RPMI8226 (cell line): Measurements from ENCODE around the gene METTL24.

Experiments
- DNase-seq: peaks from one replicate; pipeline ENCODE4 v3.0.0-alpha.2; 2015

The METTL24 gene

GRCh38 chr6:110357664-110358552 lies at the start of gene METTL24:
Gene METTL24 (minus strand): TSS chr6:110358349. CDS start chr6:110358272, 77 bp downstream.
- DNase-seq = no peak

DNA sequence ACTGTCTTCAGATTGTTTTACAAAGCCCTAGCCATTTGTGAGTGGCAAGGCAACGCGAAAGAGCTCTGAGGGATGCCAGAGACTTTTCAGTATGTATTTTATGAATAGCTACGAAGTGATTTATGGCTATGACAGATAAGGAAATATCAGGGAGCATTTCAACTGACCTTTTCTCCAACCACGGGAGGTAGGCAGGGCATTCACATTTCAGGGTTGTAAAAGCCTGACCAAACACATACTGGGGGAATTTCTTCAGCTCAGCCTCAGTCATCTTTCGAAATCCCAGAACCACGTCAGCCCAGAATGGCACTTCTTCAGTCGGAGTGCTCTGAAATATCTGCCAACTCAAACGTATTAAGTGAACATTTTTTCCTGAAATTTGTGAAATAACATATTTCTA lies 46.5 kb upstream of the METTL24 start:
- DNase-seq = no peak

- no peak for DNase-seq
Observed at GRCh38 chr6:110401585-110402176, 43.5 kb upstream of the METTL24 start.

- DNase-seq = no peak
Observed at GRCh38 chr6:110400208-110400607, 42.1 kb upstream of the METTL24 start.

DNA sequence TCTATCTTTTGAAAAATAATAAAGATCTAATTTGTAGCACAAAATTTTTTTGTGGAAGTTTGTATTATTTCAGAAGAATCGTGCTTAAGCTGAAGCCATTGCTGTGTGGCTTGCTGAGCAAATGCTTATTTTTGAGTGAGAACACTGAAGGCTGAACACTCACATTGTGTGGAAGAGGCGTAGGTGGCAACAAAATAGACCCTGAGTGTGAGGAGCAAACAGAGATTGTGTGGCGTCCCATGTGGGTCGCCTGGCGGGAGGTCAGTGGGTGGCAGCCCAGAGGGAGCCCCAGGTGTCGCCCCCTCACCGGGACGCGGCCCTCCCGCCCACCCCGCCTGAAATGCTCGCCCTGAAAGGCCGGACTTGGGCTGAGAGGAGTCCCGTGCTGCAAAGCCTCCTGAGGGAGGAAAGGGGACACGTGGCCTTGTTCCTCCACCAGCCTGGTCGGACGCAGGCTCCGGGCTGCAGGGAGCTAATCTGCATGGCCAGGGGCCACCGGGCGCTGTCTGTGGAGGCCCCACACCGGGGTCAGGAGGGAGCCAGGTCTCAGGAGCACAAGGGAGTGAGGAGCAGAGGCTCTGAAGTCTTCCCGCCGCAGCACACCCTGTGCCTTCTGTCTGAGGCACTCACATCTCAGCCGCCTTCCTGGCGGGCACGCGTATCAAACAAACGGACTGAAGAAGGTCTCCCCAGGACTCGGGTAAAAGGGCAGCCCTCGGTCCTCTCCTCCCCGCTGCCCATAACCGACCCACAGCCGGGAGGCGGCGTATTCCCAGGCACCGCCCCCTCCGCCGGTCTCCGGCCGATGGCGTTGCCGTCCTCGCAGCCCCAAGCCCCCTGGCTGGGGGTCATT lies 41.3 kb upstream of the METTL24 start:
- DNase-seq = no peak

GRCh38 chr6:110398778-110399177 lies 40.6 kb upstream of the METTL24 start:
- DNase-seq = no peak

- no peak for DNase-seq
Observed at GRCh38 chr6:110395221-110395620, 37.1 kb upstream of the METTL24 start.

- DNase-seq = no peak
Observed at GRCh38 chr6:110394409-110394808, 36.3 kb upstream of the METTL24 start.

GRCh38 chr6:110392727-110393126 lies 34.6 kb upstream of the METTL24 start:
- no peak for DNase-seq

GRCh38 chr6:110390404-110390803 lies 32.3 kb upstream of the METTL24 start:
- DNase-seq = no peak

- no peak for DNase-seq
Observed at GRCh38 chr6:110389689-110390382, 31.7 kb upstream of the METTL24 start.

DNA sequence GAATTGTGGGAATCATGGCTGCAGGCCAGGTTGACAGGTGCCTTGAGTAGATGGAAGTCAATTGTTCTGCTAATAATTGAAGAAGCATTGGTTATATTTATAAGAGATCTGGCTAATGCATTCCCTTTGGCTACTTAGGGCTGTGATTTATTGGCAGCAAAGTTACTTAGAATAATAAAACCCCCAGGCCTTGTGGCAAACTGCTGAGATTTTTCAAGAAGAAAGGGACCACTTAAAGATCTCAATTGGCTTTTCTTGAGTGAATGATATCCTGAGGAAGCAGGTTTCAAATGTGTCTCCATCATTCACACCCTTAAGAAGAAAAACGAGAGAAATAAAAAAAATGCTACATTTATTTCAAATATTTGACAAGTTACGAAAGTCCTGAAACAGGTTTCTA lies 29.8 kb upstream of the METTL24 start:
- no peak for DNase-seq

GRCh38 chr6:110385458-110385863 lies 27.3 kb upstream of the METTL24 start:
- no peak for DNase-seq

GRCh38 chr6:110378552-110378951 lies 20.4 kb upstream of the METTL24 start:
- DNase-seq = no peak

GRCh38 chr6:110369066-110369465 lies 10.9 kb upstream of the METTL24 start:
- no peak for DNase-seq

GRCh38 chr6:110368284-110368683 lies 10.1 kb upstream of the METTL24 start:
- DNase-seq = no peak

DNA sequence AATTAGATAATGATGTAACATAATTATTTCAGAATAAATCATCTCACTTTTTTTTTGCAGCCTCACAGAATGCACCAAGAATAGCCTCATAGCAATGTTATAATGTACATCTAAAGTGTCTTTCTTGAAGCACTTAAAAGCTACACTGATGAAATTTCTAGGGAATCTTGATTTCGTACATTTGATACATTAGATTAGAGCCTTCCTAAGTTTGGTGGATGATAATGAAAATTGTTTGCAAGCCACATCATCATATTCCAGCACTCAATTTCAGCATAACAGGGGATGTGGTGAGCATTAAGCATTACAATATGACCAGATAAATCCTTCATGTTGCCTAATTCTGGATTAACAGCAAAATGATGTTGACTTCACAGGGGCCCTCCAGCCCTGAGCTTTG lies 9.7 kb upstream of the METTL24 start:
- no peak for DNase-seq

DNA sequence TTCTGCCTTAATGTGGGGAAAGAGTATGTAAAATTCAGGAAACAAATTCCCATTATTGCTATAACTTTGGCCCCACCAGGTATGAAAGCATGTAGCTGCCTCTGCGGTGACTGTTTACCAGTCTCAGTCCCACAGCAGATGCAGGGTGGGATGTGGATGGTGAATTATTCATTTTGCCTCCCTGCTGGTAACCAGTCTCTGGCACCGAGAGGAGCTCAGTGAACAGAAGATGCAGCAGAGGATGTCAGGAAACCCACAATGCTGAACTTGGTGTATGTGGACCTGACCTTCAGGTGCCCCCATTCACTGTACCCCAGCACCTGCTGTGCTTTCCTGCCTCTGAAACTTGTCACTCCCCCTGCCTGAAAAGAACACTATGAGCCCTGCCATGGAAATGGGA lies 8.8 kb upstream of the METTL24 start:
- no peak for DNase-seq

DNA sequence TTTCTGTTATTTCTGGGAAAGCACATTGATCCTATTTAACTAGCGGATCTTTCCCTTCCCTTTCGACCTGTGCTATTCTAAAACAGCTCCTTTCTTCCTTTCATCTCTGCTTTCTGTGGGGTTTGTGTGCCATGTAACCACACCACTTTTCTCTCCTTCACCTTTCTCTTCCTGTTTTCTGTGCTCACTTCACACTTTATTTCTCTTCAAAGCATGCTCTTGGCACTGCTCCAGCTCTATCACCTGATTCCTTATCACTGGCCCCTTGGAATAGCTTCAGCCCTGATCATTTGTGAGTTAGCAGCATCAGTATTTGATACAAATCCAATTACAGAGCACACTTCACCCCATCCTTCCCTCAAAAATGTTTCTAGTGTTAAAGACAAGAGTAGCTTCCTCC lies 8.1 kb upstream of the METTL24 start:
- DNase-seq = no peak

DNA sequence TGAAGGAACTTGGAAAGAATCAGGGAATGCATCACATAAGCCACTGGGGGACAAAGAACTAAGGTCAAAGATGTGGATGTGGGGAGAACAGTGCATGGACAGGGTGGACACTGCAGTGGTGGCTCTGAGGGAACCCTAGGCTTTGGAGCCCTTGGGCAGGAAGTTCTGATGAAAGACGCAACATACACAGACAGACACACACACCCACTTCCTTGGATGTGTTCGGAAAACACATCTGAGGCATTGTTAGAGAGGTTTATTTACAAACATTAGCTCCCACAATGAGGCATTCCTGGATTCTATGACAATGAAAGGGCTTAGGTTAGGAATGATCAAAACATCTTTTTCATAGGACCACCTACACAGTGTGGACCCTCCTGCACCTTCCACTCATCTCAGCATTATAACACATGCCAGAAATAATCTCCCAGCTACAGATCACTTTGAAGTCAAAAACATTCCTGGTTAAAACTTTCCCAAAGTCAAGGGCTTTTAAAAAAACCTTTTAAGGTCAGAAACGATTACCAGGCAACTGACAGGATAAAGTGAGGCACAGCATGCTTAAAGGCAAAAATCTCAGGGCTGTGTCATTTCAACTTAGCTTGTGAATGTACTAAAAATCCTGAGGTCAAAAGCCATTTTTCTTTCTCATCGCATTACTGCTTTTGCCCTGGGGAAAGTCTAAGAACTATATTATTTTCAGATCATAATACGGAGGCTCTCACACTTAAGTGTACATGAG lies 6.4 kb upstream of the METTL24 start:
- no peak for DNase-seq

GRCh38 chr6:110363748-110364147 lies 5.6 kb upstream of the METTL24 start:
- no peak for DNase-seq

- DNase-seq = no peak
Observed at GRCh38 chr6:110360676-110361075, 2.5 kb upstream of the METTL24 start.
